ENCODE measurements around the gene RAB3GAP1.

RAB3GAP1 gene

DNA sequence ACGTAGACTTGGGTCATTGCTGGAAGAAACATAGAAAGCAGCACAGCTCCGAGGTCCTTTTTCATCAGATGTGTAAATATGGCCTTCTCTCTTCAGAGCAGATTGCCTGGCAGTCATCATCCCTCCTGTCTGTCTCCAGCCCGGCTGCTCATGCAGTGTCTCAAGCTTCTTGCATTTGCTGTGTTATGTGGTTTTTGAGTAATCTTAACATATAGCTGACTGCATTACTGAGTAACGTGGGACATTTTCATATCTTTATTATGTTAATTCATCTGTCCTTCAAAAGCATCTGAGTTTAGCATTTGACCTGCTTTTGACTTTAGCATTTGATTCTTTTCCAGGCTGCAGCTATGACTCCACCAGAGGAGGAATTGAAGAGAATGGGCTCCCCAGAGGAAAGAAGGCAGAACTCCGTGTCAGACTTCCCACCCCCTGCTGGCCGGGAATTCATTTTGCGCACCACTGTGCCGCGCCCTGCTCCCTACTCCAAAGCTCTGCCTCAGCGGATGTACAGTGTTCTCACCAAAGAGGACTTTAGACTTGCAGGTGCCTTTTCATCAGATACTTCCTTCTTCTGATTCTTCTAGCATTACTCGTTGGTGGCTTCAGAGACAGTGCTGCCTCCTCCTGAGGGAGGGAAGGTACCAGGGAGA lies 116.2 kb downstream of the RAB3GAP1 start:
- no peak for DNase-seq

DNA sequence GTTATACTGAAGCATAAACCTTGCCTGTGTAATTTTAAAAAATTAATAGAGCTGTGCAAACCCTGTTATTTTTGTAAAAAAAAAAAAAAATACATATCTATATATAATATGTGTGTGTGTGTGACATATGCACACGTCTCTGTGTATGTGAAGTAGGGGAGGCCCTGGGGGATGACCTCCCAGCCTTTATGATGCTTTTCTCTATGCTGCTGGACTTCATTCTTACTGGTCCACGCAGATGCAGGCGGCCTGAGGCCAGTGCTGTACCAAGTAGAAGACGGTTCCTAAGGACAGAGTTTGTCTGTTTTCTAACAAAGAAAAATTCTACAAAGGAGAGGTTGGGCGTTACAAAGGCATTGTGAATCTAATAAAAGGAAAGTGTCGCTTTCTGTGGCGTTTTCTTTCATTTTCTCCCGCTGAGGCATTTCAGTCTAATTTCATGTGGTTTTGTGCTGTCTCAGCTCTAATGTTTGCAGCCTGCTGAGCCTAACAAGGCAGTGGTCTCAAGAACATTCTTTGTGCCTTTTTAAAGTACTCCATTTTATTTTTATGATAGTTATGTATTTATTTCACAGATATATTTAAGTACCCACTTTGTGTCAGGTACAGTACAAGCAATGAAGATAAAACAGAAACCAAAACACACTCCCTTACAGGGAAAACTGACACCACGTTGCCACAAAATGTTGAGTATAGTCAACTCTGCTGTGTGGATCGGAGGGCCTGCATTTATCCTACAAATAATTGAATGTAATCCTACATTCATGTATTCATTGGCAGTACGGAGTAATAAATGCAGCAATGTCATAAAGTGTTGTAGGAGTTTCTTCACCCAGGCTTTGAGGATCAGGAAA lies 118.0 kb downstream of the RAB3GAP1 start:
- DNase-seq, result peak; percentile 36

DNA sequence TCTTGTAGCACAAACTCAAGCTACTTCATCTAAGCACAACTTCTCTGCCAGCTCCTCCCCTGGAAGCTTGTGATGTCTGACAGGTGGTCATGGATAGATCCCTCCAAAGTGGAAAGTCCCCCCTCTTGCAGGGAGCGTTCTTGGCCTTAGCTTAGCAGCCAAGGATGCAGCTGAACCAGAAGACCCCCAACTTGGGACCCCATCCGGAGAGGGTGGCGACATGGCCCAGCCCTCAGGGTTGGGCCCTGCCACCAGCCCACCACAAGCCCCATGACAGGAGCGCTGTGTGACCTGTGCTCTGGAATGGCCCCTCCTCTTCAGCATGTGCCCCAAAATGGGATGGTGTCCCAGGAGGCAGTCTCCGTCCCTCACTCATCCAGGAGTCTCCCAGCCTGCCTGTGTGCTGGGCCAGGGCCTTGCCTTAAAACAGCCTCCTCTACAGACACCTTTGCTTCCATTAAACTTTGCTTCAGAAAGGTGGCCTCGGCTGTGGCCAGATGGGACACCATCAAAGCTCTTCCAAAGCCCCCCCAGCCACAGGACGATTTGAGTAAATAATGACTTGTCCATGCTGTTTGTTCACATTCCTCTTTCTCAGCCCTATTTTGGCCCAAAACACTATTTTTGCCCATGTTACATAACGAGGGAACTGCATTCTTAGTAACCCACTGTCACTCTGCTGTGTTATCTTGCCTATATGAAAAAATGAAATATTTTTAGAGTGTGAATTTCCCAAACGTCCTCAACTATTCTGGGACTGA lies 122.1 kb downstream of the RAB3GAP1 start:
- DNase-seq, result no peak

DNA sequence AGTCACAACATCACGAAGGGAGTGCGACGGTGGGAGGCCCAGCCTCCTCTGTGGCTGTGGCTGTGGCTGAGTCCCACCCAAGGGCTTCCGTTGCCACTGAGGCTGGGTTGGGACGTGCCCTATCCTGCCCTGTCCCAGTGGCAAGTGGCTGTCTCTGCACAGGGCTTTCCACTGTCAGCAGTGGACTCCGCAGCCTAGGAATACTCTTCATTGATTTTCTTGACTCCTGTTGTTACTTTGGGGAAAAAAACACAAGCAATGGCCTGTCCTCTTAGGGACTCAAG lies 122.7 kb downstream of the RAB3GAP1 start:
- no peak for DNase-seq

DNA sequence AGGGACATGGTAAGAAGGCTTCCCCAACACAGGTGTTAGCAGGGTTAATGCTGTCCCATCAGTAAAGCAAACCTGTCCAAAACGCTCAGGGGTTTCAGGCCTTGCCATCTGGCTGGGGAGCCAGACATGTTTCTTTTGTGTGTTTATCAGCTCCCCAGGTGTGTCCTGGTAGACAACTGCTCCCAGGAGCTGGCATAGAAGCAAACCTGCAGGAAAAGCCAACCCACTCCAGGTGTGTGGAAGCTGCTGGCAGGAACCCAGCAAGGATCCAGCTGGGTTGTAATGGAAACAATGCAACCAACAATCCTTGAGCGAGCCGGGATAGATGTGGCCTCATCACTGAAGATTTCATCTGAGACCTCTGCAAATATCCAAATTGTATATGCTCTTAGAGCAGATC lies 123.1 kb downstream of the RAB3GAP1 start:
- no peak for DNase-seq

DNA sequence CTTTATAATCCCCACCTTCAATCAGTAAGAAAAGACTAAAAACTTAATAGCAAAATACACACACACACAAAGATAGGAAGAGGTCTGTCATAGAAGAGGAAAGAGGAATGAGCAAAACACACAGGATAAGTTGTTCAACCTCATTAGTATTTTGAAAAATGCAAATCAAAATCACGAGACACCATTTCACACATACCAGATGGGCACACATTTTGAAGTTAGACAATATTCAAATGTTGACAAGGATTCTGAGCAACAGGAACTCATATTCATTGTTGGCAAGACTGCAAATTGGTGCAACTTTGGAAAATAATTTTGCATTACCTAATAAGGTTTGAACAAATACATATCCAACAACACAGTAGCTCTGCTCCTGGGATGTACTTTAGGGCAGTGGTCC lies 127.6 kb downstream of the RAB3GAP1 start:
- no peak for DNase-seq

DNA sequence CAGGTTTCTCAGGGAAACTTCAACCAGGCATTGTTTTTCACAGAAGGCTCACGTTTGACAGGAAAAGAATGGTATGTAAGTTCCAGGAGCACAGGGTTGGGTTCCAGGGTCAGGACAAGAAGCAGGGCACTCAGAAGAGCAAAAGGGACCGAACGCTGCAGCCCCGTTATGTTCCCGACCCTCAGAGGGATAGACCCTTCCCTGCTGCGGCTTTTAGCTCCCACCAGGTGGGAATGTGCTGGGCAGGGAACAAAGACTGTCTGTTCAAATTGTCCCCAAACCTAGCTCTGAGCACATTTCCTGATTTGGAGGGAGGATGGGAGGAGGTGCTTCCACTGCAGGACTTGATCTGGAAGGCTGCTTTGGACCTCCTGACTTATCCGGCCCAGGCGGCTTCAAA lies 130.1 kb downstream of the RAB3GAP1 start:
- DNase-seq, result no peak

DNA sequence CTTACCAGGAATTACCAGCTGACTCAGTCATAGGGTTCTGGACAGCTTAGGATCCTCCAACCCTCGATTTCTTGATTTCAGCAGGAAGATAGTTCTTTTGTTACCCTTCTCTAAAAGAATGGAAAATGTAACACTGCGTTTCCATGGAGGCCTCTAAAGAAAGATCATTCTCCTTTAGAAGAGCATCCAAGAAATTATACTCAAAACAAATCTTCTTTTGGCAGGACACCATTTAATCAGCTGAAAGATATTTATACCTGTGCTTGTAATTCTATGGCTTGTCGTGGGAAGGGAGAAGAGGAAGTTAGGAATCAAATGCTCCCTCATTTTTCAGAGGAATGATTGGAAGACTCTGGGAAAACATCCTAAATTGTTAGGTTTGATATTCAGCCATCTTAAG lies 130.5 kb downstream of the RAB3GAP1 start:
- DNase-seq, result no peak

DNA sequence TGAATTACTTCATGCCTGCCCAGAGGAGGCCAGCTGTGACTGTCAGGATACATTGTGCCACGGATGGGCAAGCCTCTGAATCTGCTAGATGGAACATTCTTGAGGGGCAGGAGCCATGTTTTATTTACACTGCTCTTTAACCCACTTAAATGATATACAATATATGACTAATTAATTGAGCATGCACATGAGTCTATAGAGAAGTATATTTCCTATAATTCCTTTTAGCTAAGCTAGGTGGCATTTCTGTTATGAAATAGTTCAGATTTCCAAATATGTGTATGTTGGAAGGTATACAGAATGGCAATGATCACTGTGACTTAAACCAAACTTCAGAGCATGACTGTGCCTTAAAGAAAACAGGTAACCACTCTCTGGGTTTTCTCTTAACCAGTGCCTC lies 131.7 kb downstream of the RAB3GAP1 start:
- no peak for DNase-seq

DNA sequence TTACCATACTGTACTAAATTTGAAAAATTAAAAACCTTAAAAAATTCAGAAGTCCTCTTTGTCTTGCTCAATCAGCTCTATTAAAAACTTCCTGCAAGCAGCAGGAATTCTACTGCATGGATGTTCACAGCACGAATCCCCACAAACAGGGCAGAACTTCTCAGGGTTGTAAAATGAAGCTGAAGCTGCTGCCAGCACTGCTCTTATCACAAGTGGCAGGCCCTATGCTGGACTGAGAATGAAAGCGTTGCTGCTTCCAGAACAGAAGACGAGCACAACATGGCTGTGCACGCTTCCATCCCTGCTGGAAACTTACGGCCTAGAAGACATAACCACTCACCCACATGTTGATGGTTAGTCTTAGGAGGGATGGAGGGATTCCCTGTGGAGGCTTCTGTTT lies 134.0 kb downstream of the RAB3GAP1 start:
- DNase-seq, result no peak

DNA sequence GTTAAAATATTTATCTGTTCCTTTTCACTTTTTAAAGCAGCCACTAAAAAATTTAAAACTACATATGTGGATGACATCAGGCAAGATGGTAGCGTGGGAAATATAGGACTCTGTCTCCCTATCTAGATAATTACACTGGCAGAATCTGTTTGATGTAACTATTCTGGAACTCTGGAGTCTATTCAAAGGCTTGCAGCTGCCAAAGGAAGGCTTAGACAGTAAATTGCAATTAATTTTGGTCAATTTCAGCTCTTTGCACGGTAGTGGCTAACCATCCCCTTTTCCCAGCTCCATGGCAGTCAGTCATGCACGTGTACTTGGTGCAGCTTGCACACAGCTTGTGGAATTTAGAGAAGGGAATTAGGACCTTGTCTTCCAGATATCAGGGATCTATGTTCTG lies 135.2 kb downstream of the RAB3GAP1 start:
- no peak for DNase-seq

DNA sequence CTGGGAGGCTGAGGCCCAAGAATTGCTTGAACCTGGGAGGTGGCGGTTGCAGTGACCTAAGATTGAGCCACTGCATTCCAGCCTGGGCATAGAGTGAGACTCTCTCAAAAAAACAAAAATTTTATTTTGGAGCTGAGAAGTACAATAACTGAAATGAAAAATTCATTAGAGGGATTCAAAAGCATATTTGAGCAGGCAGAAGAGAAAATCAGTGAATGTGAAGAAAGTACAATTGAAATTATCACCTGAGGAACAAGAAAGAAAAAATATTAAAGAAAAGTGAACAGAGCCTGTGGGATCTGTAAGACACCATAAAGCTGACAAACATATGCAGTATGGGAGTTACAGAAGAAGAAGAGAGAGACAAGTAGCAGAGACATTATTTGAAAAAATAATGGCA lies 137.1 kb downstream of the RAB3GAP1 start:
- DNase-seq, result no peak

DNA sequence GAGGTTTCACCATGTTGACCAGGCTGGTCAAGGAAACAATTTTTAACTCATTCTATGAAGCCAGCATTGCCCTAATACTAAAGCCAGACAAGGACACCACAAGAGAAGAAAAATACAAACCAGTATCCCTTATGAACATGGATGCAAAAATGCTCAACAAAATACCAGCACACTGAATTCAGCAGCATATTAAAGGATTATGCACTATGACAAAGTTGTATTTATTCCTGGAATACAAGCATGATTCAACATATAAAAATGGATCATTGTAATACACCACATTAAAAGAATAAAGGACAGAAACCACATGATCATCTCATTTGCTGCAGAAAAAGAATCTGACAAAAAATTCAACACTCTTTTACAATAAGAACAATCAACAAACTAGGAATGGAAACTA lies 138.7 kb downstream of the RAB3GAP1 start:
- DNase-seq, result no peak

DNA sequence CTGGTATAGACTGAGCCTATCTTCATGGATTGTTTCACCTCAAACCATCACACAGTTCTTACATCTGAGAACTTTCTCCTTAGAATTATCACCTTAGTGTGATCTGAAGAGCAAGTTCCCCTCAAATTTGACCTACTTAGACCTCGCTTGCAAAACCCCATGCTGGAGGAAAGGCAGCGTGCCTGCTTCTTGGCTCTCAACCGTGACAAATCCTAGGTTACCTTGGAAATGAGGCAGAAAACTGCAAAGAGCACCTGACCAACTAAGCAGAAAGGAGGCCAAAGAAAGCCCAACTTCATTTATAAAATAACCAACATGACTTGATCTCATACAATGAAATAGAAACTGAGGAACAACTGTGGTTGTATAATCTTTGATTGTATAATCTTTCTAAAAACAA lies 146.4 kb downstream of the RAB3GAP1 start:
- DNase-seq, result no peak

DNA sequence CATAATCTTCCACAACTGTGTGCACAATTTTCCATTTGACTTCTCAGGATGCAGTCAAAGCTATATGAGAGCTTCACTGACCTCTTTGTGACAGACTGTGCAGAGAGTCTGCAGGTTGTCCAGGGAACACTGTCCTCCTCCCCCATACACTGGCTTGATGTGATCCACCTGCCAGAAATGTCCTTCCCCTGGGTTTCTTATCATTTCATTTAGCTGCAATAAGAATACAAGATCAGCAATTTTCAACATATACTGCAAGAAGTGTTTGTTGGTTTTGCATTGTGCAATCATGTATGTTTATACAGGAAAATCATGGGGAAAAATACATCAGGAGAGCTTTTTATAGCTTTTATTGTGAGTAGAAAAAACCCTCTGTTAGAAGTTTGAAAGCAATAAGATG lies 150.7 kb downstream of the RAB3GAP1 start:
- DNase-seq, result no peak

DNA sequence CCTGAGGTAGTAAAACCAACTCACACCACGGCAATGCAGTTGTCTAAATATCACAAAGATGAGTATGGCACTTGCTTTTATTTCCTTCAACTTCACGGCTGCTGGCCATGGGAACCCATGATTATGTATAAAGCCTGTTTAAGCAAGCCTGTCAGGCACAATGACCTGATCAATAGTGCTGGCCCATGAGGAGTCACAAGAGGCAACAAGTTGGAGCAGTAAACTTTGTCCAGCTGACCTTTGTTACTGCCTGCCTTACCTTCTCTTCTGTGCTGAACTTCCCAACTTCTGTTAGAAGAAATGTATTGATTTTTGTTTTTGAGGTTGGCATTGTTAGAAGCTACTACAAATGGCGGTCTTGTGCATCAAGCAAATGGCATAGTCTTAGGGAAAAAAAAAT lies 151.9 kb downstream of the RAB3GAP1 start:
- DNase-seq, result no peak

DNA sequence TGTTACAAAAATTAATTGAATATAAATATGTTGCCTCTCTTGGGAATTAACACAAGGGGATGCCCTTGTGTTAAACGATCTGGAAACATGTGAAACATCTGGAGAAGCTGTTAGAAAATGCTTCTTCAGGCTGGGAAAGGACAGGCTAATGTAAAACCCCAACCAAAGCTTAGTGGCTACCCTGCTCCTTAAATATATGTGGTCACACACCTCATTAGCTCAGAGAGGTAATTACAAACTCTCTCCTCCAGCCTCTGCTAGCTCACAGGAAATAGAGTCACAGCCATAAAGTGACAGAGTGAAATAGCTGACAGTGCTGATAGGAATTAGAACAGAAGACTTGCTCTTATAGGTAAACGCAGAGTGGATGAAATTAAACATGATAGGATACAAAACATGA lies 155.9 kb downstream of the RAB3GAP1 start:
- DNase-seq, result no peak

DNA sequence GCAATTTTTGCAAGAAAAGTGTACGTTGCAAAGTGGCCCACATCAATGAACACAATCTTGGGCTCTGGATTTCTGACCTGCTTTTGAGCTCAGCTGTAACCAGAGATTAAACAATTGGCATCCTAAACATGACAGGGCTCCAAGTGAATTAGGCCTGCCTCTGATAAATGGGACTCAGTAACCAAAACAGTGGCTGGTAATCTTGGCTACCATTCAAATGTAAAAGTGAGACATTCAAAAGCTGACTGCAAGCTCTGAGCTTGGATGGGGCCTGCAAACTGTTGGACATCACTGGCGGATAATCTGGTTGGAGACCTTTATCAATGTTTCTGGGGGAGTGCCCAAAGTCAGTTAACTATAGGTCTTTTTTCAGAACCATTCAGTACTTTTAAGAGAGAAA lies 160.7 kb downstream of the RAB3GAP1 start:
- DNase-seq, result no peak

DNA sequence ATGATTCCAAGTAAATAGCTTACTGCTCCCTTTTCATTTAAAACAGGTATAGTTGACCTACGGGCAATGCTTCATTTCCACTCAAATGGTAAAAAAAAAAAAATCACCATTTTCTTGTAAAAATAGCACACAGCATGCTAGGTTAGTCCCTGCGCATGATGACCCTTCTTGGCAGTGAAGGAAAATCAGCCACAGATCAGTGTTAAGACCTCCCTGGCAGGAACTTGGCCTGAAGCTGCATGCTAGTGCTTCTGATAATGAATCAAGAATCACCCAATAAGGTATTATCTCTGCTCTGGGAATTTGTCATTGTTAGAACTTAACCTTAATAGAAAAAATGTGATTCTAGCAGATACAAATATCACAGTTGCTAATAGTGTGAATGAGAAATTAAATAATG lies 166.3 kb downstream of the RAB3GAP1 start:
- DNase-seq, result no peak

DNA sequence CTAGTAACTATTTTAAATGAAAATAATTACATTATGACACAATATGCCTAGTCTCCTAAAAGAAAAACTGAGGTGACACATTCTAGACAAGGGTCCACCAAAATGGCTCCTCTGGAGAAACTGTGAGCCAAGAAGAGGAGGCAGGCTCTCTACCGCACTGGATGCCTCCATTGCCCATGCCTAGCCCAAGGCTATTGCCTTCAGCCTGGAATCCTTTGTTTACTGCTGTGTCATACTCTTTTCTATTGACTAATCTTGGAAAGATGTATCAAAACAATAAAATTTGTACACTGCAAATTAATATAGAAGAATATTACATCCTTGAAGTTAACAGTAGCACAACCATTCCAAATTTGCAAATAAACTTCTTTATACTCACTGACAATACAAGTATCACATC lies 167.1 kb downstream of the RAB3GAP1 start:
- no peak for DNase-seq
